SK-MEL-5 (cell line): ENCODE measurements around the gene MUC12. TPM values are rescaled to one million over a fixed set of nuclear protein-coding genes. Genes with fewer than 3 reads are reported as not detected.
A peak's percentile ranks its signal among the peaks of the same experiment; 100 is the strongest.
"Not testable (repeated sequence)": the region's sequence is repeated elsewhere in the genome, so short reads cannot be mapped to it uniquely, and the experiment has no call there.

Experiments used
- DNase-seq: peaks from one replicate; pipeline ENCODE4 v3.0.0-alpha.2; 2016; ENCODE audit warnings: low read depth, low spot score
- in situ Hi-C: cut with HindIII; loops from 2 replicates; pipeline ENCODE4 v1.10.0; 2016; ENCODE audit warnings: low sequenced_read_pairs, high pct_unique_total_duplicates, low pct_unique_long_range_greater_than_20kb
- small RNA-seq, 2 experiments: library from RNA; depleted of rRNA; stranded (forward); fragments of <200 nt; gene quantifications; one replicate each; pipeline ENCODE3, GENCODE V24; 2014
- total RNA-seq: library from RNA; depleted of rRNA; stranded (reverse); fragments of >200 nt; shearing (Covaris generic); gene quantifications from 2 replicates; pipeline ENCODE4 v1.2.3, GENCODE V29; 2014; rRNA removed

MUC12 gene
- total RNA-seq, 1 experiment from 2014 or later, result not detected

DNA sequence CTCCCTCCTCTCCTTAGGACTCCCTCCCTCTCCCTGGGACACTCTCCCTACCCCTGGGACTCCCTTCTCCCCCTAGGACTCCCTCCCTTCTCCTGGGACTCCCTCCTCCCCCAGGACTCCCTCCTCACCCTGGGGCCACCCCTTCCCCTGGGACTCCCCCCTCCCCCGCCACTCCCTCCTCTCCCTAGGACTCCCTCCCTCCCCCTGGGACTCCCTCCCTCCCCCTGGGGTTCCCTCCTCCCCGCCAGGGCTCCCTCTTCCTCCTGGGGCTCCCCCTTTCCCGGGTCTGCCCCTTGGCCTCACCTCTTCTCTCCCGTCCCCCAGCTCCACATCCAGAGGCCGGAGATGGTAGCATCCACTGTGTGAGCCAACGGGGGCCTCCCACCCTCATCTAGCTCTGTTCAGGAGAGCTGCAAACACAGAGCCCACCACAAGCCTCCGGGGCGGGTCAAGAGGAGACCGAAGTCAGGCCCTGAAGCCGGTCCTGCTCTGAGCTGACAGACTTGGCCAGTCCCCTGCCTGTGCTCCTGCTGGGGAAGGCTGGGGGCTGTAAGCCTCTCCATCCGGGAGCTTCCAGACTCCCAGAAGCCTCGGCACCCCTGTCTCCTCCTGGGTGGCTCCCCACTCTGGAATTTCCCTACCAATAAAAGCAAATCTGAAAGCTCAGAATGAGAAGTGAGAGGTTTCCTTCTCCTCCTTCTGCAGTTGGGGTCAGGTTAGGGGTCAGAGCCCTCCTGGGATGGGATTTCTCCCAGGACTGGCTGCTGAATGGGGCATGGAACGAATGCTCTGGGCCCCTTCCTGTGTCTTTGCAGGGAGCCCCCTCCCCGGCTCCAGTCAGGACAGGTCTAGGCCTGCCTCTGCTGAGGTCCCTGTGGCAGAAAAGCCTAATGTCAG, 49.2 kb downstream of the MUC12 start:
- in situ Hi-C loops, result no loop called here
- no peak for DNase-seq

DNA sequence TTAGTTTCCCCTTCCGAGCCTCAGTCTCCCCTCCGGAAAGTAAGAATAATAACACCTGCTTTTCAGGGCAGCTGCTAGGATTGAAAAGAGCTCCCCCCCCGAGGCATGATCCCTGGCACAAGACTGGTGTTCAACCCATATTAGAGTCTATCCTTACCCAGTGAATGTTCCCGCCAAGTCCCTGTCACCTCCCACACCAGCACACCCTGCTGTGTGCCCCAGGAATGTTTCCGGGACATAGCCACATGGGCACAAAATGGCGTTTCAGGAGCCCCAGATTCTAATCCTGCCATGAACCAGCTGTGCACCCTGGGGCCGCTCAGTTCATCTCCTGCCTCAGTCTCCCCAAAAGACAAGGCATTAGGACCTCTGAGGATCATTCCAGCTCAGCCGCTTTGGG, 51.1 kb downstream of the MUC12 start:
- no peak for DNase-seq
- in situ Hi-C loops, result no loop called here

DNA sequence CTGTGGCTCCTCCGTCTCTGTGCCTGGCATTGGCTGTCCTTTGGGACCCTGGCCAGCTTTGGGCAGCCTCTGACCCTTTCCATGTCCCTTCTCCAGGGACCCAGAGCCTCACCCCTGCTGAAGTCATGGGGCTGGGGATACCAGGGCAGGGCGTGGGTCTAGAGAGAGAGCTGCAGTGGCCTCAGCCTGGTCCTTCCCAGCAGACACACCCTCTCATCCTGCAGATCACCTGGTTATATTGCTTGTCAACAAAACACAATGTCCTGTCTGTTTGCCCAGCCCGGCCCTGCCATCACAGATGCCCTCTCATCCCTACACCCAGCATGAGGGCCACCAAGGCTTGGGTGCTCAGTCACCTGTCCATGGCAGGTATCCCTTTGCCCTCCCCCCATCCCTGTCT, 52.3 kb downstream of the MUC12 start:
- no peak for DNase-seq
- in situ Hi-C loops, result no loop called here

DNA sequence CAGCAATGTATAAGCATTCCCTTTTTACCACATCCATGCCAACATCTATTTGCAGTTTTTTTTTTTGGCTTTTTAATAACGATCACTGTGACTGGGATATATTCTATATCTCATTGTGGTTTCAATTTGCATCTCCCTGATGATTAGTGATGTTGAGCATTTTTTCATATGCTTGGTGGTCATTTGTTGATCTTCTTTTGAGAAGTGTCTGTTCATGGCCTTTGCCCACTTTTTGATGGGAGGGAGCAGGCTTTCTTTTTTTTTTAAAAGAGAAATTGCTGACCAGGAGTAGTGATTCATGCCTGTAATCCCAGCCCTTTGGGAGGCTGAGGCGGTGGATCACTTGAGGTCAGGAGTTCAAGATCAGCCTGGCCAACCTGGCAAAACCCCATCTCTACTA, 54.5 kb downstream of the MUC12 start:
- no peak for DNase-seq
- in situ Hi-C loops, result no loop called here

DNA sequence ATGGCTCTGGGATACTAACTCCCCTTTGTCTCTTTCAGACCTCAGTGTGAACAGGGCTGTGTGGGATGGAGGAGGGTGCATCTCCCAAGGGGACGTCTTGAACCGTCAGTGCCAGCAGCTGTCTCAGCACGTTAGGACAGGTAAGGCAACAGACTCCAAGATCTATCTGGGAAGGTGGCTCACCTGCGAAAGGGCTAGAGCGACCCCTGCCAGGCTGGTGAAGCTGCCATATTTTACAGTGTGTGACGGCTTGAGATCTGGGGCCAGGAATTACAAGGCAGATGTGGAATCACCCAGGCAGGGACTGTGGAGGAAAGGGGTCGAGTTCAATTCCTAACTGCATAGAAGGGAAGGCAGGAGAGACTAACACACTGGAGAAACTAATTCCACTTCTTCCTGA, 61.7 kb downstream of the MUC12 start:
- DNase-seq, result no peak
- in situ Hi-C loops, result no loop called here

DNA sequence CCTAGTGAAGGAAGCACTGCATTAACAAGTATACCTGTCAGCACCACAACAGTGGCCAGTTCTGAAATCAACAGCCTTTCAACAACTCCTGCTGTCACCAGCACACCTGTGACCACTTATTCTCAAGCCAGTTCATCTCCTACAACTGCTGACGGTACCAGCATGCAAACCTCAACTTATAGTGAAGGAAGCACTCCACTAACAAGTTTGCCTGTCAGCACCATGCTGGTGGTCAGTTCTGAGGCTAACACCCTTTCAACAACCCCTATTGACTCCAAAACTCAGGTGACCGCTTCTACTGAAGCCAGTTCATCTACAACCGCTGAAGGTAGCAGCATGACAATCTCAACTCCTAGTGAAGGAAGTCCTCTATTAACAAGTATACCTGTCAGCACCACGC, 66.6 kb downstream of the MUC12 start:
- in situ Hi-C loops, result no loop called here
- DNase-seq, result no peak

DNA sequence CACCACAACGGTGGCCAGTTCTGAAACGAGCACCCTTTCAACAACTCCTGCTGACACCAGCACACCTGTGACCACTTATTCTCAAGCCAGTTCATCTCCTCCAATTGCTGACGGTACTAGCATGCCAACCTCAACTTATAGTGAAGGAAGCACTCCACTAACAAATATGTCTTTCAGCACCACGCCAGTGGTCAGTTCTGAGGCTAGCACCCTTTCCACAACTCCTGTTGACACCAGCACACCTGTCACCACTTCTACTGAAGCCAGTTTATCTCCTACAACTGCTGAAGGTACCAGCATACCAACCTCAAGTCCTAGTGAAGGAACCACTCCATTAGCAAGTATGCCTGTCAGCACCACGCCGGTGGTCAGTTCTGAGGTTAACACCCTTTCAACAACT, 71.9 kb downstream of the MUC12 start:
- in situ Hi-C loops, DNase-seq: not testable (repeated sequence)

DNA sequence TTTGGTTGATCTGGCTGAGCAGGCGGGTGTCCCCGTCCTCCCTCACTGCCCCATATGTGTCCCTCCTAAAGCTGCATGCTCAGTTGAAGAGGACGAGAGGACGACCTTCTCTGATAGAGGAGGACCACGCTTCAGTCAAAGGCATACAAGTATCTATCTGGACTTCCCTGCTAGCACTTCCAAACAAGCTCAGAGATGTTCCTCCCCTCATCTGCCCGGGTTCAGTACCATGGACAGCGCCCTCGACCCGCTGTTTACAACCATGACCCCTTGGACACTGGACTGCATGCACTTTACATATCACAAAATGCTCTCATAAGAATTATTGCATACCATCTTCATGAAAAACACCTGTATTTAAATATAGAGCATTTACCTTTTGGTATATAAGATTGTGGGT, 89.0 kb downstream of the MUC12 start:
- DNase-seq, result peak; percentile 61
- in situ Hi-C loops, result no loop called here

DNA sequence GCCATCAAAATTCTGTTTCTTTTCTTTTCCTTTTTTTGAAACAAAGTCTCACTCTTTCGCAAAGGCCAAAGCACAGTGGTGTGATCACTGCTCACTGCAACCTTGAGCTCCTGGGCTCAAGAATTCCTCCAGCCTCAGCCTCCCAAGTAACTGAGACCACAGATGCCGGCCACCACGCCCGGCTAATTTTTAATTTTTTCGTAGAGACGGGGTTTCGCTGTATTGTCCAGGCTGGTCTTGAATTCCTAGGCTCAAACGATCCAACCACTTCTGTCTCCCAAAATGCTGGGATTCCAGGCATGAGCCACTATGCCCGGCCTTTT, 90.2 kb downstream of the MUC12 start:
- in situ Hi-C loops, result no loop called here
- no peak for DNase-seq

DNA sequence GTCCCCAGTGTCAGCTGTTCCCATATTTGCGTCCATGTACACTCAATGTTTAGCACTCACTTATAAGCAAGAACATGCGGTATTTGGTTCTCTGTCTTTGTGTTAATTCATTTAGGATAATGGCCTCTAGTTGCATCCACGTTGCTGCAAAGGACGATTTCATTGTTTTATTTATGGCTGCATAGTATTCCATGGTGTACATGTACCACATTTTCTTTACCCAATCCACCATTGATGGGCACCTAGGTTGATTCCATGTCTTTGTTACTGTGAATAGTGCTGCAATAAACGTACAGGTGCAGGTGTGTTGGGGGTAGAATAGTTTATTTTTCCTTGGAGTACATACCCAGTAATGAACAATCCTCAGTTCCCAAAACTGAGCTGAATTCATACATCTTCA, 91.6 kb downstream of the MUC12 start:
- in situ Hi-C loops, result no loop called here
- DNase-seq, result no peak

DNA sequence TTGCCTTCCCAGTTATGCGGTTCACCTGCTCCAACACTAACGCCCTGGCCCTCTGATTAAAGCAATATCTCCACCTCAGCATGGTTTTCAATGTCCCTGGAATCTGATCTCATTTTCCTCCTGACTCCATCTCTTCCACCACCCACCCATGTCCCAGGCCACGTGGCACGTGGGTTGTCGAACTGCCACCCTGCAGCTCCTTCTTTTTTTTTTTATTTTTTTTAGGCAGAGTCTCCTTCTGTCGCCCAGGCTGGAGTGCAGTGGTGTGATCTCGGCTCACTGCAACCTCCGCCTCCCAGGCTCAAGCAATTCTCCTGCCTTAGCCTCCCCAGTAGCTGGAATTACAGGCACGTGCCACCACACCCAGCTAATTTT, 94.8 kb downstream of the MUC12 start:
- in situ Hi-C loops, DNase-seq: not testable (repeated sequence)

DNA sequence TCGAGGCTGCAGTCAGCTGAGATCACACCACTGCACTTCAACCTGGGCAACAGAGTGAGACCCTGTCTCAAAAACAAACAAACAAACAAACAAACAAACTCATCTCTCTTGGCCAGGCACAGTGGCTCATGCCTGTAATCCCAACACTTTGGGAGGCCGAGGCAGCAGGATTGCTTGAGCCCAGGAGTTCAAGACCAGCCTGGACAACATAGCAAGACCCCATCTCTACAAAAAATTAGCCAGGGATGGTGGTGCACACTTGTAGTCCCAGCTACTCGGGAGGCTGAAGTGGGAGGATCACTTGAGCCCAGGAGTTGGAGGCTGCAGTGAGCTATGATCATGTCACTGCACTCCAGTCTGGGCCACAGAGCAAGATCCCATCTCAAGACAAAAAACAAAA, 95.8 kb downstream of the MUC12 start:
- DNase-seq, in situ Hi-C loops: not testable (repeated sequence)

DNA sequence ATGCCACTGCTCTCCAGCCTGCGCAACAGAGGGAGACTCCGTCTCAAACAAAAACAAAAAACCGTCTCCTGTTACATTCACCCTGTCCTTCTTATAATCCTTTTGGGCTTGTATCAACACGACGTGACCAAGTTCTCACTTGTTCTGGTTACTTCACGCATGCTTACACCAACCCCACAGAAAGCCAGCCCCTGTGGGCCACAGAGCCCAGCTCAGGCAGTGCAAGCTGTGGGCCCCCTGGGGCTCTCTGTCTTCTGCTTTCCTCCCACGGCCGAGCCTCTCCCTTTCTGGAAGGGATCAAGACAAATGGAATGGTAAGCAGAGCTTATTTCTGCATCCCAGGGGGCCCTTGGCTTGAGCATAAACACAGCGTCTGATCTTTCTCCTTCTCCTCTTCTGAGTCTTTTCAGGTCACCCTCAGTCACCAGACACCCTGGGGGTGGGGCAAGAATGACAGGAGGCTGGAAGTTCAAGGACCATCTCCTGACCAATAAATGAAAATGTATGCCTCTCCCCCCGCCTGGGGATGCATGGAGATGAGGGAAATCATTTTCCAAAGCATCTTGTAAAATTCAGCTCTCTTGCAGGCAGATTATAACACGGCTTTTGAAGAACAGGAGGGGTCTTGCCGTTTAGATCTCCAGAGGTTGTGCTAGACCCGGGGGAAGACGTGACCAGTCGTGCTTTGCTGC, 96.9 kb downstream of the MUC12 start:
- no peak for DNase-seq
- in situ Hi-C loops, result no loop called here

DNA sequence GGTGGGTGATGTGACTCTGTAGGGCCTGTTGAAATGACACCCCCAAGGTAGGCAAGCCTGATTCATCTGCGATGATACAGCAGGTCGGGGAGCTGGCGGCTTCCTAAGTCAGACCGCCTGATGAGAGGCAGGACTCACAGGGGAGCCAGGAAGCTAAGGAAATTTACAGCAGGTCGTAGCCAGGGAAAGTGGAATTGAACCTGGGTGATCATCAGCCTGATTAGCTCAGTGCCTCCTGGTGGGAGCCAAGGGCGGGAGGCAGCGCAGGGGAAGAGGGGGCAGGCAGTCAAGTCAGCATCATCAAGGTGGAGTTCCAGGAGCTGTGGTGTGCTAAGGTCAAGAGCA, 97.4 kb downstream of the MUC12 start:
- no peak for DNase-seq
- in situ Hi-C loops, result no loop called here

DNA sequence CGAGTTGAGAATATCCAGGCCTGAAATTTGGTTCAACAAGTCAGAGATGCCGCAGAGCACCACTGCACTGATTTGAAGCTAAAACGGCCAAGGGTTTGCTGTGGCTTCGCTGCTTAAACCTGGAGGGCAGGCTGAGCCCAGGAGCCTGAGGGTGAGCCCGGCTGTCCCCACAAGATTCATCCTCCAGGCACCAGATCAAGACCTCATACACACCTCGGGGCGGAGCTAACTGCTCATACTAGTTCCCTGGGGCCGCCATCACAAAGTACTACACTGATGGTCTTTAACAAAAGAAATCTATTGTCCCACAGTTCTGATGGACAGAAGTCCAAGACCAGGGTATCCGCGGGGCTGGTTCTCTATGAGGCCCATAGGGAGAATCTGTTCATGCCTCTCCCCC, 99.0 kb downstream of the MUC12 start:
- in situ Hi-C loops, result no loop called here

More for the DNA sequence above, 99.0 kb downstream of the MUC12 start:
- DNase-seq, result no peak

Small RNA genes lying within 50 kb of the gene (small RNA-seq; reads per million reads assigned to genes)
- gene RPS29P15, result 0 reads per million in 2 experiments

Other genes with a start within 250 kb of the MUC12 start
- gene EPO, start 249.1 kb upstream of the MUC12 start, total RNA-seq, result 0.29 TPM in 1 of 2 replicates, not detected in the other
- not detected in 2 replicates for gene ZAN, start 236.0 kb upstream of the MUC12 start, total RNA-seq
- gene EPHB4, start 142.0 kb upstream of the MUC12 start, total RNA-seq, result 37.3 and 45.2 TPM in 2 replicates
- gene SLC12A9, start 116.9 kb upstream of the MUC12 start, total RNA-seq, result 13.1 and 16.6 TPM in 2 replicates
- 107 and 109 TPM in 2 replicates for gene TRIP6, start 102.2 kb upstream of the MUC12 start, total RNA-seq
- gene SRRT, start 94.5 kb upstream of the MUC12 start, total RNA-seq, result 42.2 and 49.8 TPM in 2 replicates
- 14.2 and 14.5 TPM in 2 replicates for gene UFSP1, start 79.8 kb upstream of the MUC12 start, total RNA-seq
- 1.5 and 1.8 TPM in 2 replicates for gene ACHE, start 73.7 kb upstream of the MUC12 start, total RNA-seq
- not detected in 2 replicates for gene MUC3A, start 20.0 kb upstream of the MUC12 start, total RNA-seq
- not detected in 2 replicates for gene MUC17, start 50.5 kb downstream of the MUC12 start, total RNA-seq
- gene TRIM56, start 115.9 kb downstream of the MUC12 start, total RNA-seq, result 6.9 and 7.5 TPM in 2 replicates
- gene SERPINE1, start 157.5 kb downstream of the MUC12 start, total RNA-seq, result 0.27 TPM in 1 of 2 replicates, not detected in the other
- gene AP1S1, start 184.9 kb downstream of the MUC12 start, total RNA-seq, result 329 and 367 TPM in 2 replicates
- gene VGF, start 196.0 kb downstream of the MUC12 start, total RNA-seq, result 848 and 983 TPM in 2 replicates
- 1.5 and 3.9 TPM in 2 replicates for gene NAT16, start 210.7 kb downstream of the MUC12 start, total RNA-seq
- gene MOGAT3, start 231.5 kb downstream of the MUC12 start, total RNA-seq, result not detected in 2 replicates
- 275 and 325 TPM in 2 replicates for gene PLOD3, start 248.0 kb downstream of the MUC12 start, total RNA-seq
- gene ZNHIT1, start 248.6 kb downstream of the MUC12 start, total RNA-seq, result 211 and 241 TPM in 2 replicates